Measurements from ENCODE around the gene TMED5. TPM values are rescaled to one million over a fixed set of nuclear protein-coding genes. Genes with fewer than 3 reads are reported as not detected.
A peak's percentile ranks its signal among the peaks of the same experiment; 100 is the strongest.

Gene TMED5
- total RNA-seq, 1 donor from 2014 or later: 34.5 TPM

DNA sequence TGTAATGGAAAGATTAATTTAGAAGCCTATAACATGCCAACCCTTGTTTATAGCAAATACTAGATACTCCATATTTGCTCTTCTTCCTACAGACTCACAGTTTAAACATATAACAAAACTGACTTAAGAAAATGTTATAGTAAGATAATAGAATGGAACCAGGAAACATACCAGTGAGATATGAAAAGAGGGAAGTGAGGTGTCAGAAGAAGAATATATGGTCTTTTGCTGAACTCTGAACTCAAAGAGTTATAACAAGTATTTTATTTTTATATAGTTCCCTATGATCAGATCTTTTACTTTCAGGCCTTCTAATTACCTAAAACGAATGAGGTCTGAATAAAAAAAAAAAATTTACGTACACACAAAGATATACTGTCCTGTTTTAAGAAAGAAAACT is 20.9 kb downstream of the TMED5 start:
- no peak overlapping the region for H3K4me3 Mint-ChIP-seq (ENCODE audit: unreplicated experiment)
- no peak for DNase-seq (ENCODE audit: low spot score)
- H3K27ac Mint-ChIP-seq (ENCODE audit: unreplicated experiment): no peak overlapping the region
- no peaks in the 10 kb centered on the region for H3K27me3 Mint-ChIP-seq (ENCODE audit: unreplicated experiment)
- no peaks in the 10 kb centered on the region for H3K36me3 Mint-ChIP-seq (ENCODE audit: low read depth, unreplicated experiment)
- TF ChIP-seq, protein P1, sequence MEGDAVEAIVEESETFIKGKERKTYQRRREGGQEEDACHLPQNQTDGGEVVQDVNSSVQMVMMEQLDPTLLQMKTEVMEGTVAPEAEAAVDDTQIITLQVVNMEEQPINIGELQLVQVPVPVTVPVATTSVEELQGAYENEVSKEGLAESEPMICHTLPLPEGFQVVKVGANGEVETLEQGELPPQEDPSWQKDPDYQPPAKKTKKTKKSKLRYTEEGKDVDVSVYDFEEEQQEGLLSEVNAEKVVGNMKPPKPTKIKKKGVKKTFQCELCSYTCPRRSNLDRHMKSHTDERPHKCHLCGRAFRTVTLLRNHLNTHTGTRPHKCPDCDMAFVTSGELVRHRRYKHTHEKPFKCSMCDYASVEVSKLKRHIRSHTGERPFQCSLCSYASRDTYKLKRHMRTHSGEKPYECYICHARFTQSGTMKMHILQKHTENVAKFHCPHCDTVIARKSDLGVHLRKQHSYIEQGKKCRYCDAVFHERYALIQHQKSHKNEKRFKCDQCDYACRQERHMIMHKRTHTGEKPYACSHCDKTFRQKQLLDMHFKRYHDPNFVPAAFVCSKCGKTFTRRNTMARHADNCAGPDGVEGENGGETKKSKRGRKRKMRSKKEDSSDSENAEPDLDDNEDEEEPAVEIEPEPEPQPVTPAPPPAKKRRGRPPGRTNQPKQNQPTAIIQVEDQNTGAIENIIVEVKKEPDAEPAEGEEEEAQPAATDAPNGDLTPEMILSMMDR (IDR thresholded peaks at IDR 0.05; ENCODE audit: unreplicated experiment): no peak
- H3K4me1 Mint-ChIP-seq (ENCODE audit: unreplicated experiment): peaks cover 4% of the 10 kb centered on the region
- H3K9me3 Mint-ChIP-seq (ENCODE audit: unreplicated experiment): no peaks in the 10 kb centered on the region

- Mint-ChIP-seq H3K9me3 (ENCODE audit: unreplicated experiment) (no peaks in the 10 kb centered on the region), H3K36me3 (ENCODE audit: low read depth, unreplicated experiment) (no peaks in the 10 kb centered on the region), H3K4me3 (ENCODE audit: unreplicated experiment) (no peak overlapping the region), H3K27me3 (ENCODE audit: unreplicated experiment) (no peaks in the 10 kb centered on the region), H3K27ac (ENCODE audit: unreplicated experiment) (no peak overlapping the region), H3K4me1 (ENCODE audit: unreplicated experiment) (no peaks in the 10 kb centered on the region)
- DNase-seq (ENCODE audit: low spot score): no peak
- TF ChIP-seq, protein P1 (IDR thresholded peaks at IDR 0.05; ENCODE audit: unreplicated experiment): no peak
These were observed 24.9 kb downstream of the TMED5 start for GRCh38 chr1:93155335-93155734.

DNA sequence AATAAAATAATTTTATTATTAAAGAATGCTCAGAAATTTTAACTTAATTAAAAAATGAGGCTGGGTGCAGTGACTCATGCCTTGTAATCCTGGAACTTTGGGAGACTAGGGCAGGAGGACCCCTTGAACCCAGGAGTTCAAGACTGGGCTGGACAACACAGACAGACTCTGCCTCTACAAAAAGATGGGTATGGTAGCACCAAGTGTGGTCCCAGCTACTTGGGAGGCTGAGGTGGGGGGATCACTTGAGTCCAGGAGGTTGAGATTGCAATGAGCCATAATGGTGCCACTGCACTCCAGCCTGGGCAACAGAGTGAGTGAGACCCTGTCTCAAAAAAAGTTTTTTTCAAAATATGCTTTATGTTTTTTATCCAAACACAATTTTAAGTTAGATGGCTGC is 25.3 kb downstream of the TMED5 start:
- no peak for DNase-seq (ENCODE audit: low spot score)
- H3K36me3 Mint-ChIP-seq (ENCODE audit: low read depth, unreplicated experiment): no peaks in the 10 kb centered on the region
- H3K9me3 Mint-ChIP-seq (ENCODE audit: unreplicated experiment): no peaks in the 10 kb centered on the region
- no peaks in the 10 kb centered on the region for H3K27me3 Mint-ChIP-seq (ENCODE audit: unreplicated experiment)
- no peak overlapping the region for H3K4me3 Mint-ChIP-seq (ENCODE audit: unreplicated experiment)
- H3K4me1 Mint-ChIP-seq (ENCODE audit: unreplicated experiment): no peaks in the 10 kb centered on the region
- H3K27ac Mint-ChIP-seq (ENCODE audit: unreplicated experiment): peak overlapping the region; percentile 24
- TF ChIP-seq, protein P1 (IDR thresholded peaks at IDR 0.05; ENCODE audit: unreplicated experiment): no peak

DNA sequence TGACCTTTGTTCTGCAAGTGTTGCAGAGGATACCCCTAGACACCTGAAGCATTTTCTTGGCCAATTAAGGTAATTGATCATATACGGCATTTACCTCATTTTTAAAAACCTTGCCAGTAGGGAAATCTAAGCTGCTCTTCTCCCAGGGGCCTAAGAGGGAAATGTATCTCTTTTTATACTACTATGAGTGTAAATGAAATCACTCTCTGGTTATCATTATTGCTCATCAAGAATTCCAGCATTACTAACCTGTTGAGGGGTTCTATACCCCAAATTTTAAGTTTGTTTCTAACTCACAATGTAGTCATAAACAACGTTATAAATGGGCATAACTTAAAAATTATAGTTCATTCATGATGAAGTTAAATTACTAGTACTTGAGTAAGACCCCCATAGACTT is 27.4 kb downstream of the TMED5 start:
- Mint-ChIP-seq H3K36me3 (ENCODE audit: low read depth, unreplicated experiment) (peaks cover 8% of the 10 kb centered on the region), H3K4me1 (ENCODE audit: unreplicated experiment) (no peaks in the 10 kb centered on the region), H3K27ac (ENCODE audit: unreplicated experiment) (no peak overlapping the region), H3K27me3 (ENCODE audit: unreplicated experiment) (peaks cover 1% of the 10 kb centered on the region), H3K9me3 (ENCODE audit: unreplicated experiment) (no peaks in the 10 kb centered on the region), H3K4me3 (ENCODE audit: unreplicated experiment) (no peak overlapping the region)
- no peak for DNase-seq (ENCODE audit: low spot score)
- TF ChIP-seq, protein P1 (IDR thresholded peaks at IDR 0.05; ENCODE audit: unreplicated experiment): no peak

DNA sequence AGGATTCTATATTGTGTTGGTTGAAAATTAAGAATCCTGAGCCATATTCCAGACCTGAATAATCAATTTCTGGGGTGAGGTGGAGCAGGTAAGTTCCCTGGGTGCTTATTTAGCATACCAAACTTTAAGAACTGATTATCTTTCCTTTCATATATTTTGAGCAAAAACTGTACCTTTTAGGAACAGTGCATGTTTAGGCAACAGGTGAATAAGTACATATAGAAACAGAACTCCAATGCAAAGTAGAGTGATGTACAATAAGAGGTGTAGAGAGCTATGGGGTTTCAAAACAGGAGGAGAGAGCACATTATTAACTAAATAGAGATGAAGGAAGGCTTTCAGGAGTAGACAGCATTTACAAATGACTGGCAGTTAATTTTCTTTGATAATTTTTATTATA is 28.7 kb downstream of the TMED5 start:
- Mint-ChIP-seq H3K27ac (ENCODE audit: unreplicated experiment) (no peak overlapping the region), H3K9me3 (ENCODE audit: unreplicated experiment) (no peaks in the 10 kb centered on the region), H3K4me3 (ENCODE audit: unreplicated experiment) (no peak overlapping the region), H3K4me1 (ENCODE audit: unreplicated experiment) (no peaks in the 10 kb centered on the region), H3K36me3 (ENCODE audit: low read depth, unreplicated experiment) (peaks cover 9% of the 10 kb centered on the region), H3K27me3 (ENCODE audit: unreplicated experiment) (peaks cover 1% of the 10 kb centered on the region)
- TF ChIP-seq, protein P1 (IDR thresholded peaks at IDR 0.05; ENCODE audit: unreplicated experiment): no peak
- no peak for DNase-seq (ENCODE audit: low spot score)

All from endothelial cell (in vitro differentiated cells).